Limb (tissue), 2 donors: ENCODE results near the gene SLX4IP.
"Not testable (repeated sequence)": the region's sequence is repeated elsewhere in the genome, so short reads cannot be mapped to it uniquely, and the experiment has no call there.

ENCODE experiments used
- DNase-seq, 2 donors: peaks; one replicate each; pipeline ENCODE4 v3.0.0-alpha.2; 2016; ENCODE audit errors: extremely low spot score in 2 of 2

SLX4IP gene

GRCh38 chr20:10603378-10603777 is 168.3 kb downstream of the SLX4IP start:
- DNase-seq, result no peak

- DNase-seq, result no peak
Measured at GRCh38 chr20:10603971-10604864, 169.1 kb downstream of the SLX4IP start.

- DNase-seq, result no peak
Measured at GRCh38 chr20:10604865-10605440, 169.8 kb downstream of the SLX4IP start.

GRCh38 chr20:10605547-10606195 is 170.6 kb downstream of the SLX4IP start:
- DNase-seq, result no peak

GRCh38 chr20:10609276-10609675 is 174.2 kb downstream of the SLX4IP start:
- no peak for DNase-seq

GRCh38 chr20:10609770-10610169 is 174.7 kb downstream of the SLX4IP start:
- no peak for DNase-seq

- DNase-seq, result no peak
Measured at GRCh38 chr20:10610251-10610650, 175.1 kb downstream of the SLX4IP start.

- no peak for DNase-seq
Measured at GRCh38 chr20:10611357-10611756, 176.3 kb downstream of the SLX4IP start.

GRCh38 chr20:10613426-10613825 is 178.3 kb downstream of the SLX4IP start:
- DNase-seq, result not testable (repeated sequence)

- no peak for DNase-seq
Measured at GRCh38 chr20:10613911-10614310, 178.8 kb downstream of the SLX4IP start.

- DNase-seq, result no peak
Measured at GRCh38 chr20:10616212-10616611, 181.1 kb downstream of the SLX4IP start.

- not testable (repeated sequence) for DNase-seq
Measured at GRCh38 chr20:10617549-10618133, 182.5 kb downstream of the SLX4IP start.

- DNase-seq, result no peak
Measured at GRCh38 chr20:10618611-10619245, 183.6 kb downstream of the SLX4IP start.

GRCh38 chr20:10619427-10619826 is 184.3 kb downstream of the SLX4IP start:
- no peak for DNase-seq

- DNase-seq, result no peak
Measured at GRCh38 chr20:10621149-10621548, 186.0 kb downstream of the SLX4IP start.

- no peak for DNase-seq
Measured at GRCh38 chr20:10622657-10623418, 187.7 kb downstream of the SLX4IP start.

GRCh38 chr20:10625641-10626040 is 190.5 kb downstream of the SLX4IP start:
- no peak for DNase-seq

- DNase-seq, result peak; percentile 16 to 42
Measured at GRCh38 chr20:10626896-10627295, 191.8 kb downstream of the SLX4IP start.

GRCh38 chr20:10629946-10630650 is 195.0 kb downstream of the SLX4IP start:
- peak in 1 of 2 donors; percentile 28 for DNase-seq

GRCh38 chr20:10631126-10631525 is 196.0 kb downstream of the SLX4IP start:
- DNase-seq, result no peak
